GM18508 (cell line): ENCODE results near the gene DLX3.

Source experiments
- ATAC-seq: cut with Tn5 transposase; IDR thresholded peaks from one replicate; pipeline ENCODE4 v1.9.1; 2021; ENCODE audit warnings: moderate number of reproducible peaks; ENCODE audit not compliant: insufficient read depth, unreplicated experiment

The DLX3 gene

GRCh38 chr17:49977463-49978389 lies 17.3 kb downstream of the DLX3 start:
- no peak for ATAC-seq

DNA sequence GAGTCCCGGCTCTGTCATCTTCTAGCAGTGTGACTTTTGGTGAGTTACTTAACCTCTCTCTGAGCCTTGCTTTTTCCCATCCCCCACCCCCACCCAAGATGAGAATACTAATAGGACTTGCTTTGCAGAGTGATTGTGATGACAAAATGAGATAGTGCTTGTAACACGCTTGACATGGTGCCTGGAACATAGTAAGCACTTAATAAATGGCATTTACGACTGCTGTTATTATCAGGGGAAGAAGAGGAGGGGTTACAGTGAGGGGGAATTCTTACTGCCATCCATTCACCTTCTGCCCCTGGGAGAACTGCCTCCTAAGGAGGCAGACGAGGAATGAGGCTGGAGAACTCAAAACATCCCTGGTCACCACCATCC lies 18.2 kb downstream of the DLX3 start:
- no peak for ATAC-seq

GRCh38 chr17:49976163-49976827 lies 18.7 kb downstream of the DLX3 start:
- ATAC-seq: no peak

GRCh38 chr17:49975531-49975930 lies 19.5 kb downstream of the DLX3 start:
- no peak for ATAC-seq

GRCh38 chr17:49973271-49973615 lies 21.8 kb downstream of the DLX3 start:
- ATAC-seq: no peak

DNA sequence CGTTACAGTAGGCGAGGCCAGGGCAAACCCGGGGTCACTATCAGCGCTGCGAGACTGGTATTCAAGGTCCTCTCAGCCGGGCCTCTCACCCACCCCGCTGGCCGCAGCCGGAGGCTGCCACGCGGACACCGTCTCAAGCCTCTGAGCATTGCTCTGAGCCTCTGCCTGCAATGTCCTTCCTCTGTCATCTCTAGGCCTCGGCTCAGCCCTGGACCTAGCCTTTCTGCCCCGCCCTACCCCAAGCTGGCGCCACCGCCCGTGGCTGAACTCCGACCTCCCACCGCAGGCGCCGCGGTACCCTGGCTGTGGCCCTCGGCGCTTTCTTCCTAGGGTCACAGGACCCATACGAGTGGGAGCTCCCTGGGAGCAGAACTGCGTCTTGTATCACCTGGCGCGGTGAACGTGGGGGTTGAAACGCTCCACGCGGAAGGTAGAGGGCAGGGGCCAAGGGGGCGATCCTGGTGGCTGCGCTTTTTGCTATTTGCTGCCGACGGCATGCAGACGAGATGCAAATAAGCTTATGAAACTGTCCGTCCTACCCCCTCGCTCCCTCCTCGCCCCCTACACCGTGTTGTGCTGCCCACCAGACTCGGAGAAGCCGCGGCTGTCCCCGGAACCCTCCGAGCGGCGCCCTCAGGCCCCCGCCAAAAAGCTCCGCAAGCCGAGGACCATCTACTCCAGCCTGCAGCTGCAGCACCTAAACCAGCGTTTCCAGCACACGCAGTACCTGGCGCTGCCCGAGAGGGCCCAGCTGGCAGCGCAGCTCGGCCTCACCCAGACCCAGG lies 22.3 kb downstream of the DLX3 start:
- ATAC-seq: no peak

GRCh38 chr17:49971848-49972485 lies 23.1 kb downstream of the DLX3 start:
- no peak for ATAC-seq

DNA sequence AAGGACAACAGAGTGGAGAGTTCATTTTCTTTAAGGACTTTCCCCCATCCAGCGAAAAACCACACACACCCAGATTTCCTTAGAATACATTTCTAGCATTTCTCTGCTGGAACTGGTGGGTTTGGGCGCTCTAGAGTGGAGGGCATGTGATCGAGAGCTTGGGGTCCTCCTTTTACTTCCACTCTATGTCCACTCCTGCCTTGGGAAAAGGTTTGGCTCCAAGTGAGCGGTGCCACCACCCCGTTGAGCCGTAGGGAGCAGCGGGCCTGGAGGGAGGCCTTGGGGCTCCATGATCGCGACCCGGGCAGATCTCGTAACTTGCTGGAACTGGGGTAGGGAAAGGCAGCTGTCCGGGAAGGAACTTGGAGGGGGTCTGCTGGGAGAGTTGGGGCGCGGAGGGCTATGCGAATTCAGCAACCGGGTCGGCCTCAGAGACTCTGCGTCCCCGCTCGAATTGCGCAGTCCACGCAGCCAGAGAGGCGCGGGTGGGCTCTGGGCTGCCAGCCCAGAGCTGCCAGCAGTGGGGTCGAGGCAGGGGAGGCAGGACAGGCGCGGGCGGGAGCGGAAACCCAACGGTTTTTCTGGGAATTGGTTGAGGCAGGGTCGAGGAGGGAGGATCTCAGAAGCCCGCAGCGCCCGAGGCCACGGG lies 23.7 kb downstream of the DLX3 start:
- no peak for ATAC-seq

GRCh38 chr17:49970498-49970897 lies 24.5 kb downstream of the DLX3 start:
- no peak for ATAC-seq

DNA sequence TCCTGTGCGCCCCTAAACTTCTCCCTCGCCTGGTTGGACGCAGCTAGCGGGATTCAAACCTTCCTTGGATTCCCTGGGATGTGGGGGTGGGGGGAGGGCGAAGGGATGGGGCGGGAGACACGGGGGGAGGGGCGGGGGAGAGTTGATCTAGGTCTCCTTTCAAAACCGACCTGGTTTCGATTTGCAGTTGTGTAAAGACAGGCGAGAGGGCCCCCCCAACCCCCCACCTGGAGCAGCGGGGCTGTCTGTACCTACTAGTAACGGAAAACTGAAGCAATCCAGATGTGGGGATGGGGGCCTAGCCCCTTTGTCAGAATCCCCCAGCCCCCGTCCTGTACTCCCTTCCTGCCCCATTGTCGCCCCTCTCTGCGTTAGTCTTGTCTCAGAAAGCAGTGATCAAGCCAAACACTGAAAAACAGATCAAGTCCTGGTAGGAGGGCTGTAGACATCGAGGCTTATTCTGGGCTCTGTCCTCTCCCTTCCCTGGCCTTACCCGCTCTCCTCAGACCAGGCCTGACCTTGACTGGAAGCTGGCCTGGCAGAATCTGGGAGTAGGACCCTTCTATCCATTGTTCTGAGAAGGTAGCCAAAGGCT lies 25.1 kb downstream of the DLX3 start:
- no peak for ATAC-seq

DNA sequence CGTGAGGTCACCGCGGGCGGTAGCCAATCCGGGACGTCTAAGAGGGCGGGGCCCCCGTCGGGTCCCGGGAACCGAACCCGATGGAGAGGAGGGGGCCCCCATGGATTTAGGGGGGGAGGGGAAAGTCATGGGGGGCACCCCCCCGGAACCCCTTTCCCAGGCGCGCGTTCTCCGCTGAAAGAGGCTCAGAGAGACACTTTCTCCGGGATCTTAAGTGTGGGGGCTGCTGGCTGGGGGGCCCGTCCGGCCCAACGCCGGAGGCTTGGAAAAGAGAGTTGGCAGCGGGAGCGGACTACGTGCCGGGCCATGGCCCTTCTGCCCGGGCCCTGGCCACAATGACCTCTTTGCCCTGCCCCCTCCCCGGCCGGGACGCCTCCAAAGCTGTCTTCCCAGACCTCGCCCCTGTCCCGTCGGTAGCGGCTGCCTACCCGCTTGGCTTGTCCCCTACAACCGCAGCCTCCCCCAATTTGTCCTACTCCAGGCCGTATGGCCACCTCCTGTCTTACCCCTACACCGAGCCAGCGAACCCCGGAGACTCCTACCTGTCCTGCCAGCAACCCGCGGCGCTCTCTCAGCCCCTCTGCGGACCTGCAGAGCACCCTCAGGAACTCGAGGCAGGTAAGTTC lies 25.8 kb downstream of the DLX3 start, which contains the start of gene DLX4:
Gene DLX4 (plus strand): TSS at position 57 of the 626 bp plus-strand sequence. CDS start 279 bp downstream, at position 336.
- ATAC-seq: no peak

- ATAC-seq: no peak
Measured at GRCh38 chr17:49968405-49969133, 26.5 kb downstream of the DLX3 start.

- ATAC-seq: no peak
Measured at GRCh38 chr17:49967621-49968404, 27.2 kb downstream of the DLX3 start.

- ATAC-seq: no peak
Measured at GRCh38 chr17:49967205-49967604, 27.8 kb downstream of the DLX3 start.

DNA sequence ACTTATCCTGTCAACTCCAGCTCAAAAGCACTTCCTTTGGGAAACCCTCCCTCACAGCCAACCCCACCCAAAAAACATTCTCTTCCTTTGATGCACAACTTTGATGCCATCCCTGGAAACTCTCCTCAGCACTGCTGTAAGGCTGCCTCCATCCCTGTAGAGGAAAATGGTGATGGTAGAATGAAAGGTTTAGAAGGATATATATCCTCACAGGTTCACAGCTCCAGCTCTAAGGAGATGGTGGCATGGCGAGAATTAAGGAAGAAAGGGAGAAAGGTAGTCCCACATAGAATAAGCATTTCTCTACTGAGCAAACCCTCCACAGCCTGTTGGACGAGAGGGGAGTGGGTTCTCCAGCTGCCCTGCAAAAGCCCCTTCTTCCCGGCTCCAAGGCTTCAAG lies 28.3 kb downstream of the DLX3 start:
- no peak for ATAC-seq

GRCh38 chr17:49965524-49965909 lies 29.5 kb downstream of the DLX3 start:
- ATAC-seq: no peak

DNA sequence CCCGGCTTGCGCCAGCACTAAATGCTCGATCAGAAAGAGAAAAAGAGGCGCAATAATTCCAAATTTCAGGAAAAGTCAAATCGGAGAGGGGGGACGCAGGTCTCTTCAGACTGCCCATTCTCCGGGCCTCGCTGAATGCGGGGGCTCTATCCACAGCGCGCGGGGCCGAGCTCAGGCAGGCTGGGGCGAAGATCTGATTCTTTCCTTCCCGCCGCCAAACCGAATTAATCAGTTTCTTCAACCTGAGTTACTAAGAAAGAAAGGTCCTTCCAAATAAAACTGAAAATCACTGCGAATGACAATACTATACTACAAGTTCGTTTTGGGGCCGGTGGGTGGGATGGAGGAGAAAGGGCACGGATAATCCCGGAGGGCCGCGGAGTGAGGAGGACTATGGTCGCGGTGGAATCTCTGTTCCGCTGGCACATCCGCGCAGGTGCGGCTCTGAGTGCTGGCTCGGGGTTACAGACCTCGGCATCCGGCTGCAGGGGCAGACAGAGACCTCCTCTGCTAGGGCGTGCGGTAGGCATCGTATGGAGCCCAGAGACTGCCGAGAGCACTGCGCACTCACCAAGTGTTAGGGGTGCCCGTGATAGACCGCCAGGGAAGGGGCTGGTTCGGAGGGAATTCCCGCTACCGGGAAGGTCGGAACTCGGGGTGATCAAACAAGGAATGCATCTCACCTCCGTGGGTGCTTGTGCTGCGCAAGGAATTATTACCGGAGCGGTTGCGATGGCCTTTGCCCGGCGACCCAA lies 30.1 kb downstream of the DLX3 start:
- ATAC-seq: no peak
